Uterus (tissue), 2 donors: ENCODE results near the gene STAT1.

Experiments
- CTCF ChIP-seq, 4 experiments: fragments of 200-600 bp in 2 of 4; fragments of 450-650 bp in 2 of 4; sonication (generic) in 2 of 4; IDR thresholded peaks; one replicate each; pipeline ENCODE4 v1.5.1; 2016 to 2019; ENCODE audit warnings: antibody characterized with exemption in 4 of 4, mild to moderate bottlenecking in 2 of 4, moderate library complexity in 1 of 4
- POLR2A ChIP-seq, 2 donors: fragments of 450-650 bp; IDR thresholded peaks; one replicate each; pipeline ENCODE4 v1.6.1; 2016; ENCODE audit warnings: antibody characterized with exemption in 2 of 2, mild to moderate bottlenecking in 1 of 2, moderate library complexity in 1 of 2

DNA sequence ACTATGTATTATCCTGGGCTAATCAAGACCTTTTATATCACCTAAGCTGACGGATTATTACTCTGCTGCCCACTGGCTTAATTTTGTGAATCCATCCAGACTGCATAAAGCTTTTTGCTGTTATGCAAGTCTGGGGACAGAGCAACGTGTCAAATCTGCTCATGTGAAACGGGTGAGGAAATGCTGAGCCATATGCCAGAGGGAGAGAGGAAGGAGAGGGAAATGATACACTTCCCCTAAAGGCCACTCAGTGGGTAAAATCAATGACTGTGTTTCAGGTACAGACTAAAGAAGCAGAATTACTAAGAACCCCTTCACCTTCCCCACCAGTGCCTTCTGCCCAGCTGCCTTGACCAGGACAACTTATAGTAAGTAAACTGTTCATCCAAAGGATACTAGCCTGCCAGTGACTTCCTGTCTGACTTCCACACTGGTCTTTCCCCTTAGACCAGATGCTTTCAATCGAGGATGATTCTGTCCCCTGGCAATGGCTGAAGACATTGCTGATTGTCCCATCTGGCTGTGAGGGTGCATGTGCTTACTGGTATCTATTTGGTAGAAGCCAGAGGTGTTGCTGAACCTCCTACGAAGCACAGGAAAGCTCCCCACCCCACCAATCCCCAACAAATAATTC lies 43.0 kb downstream of the STAT1 start:
- TF ChIP-seq POLR2A (IDR thresholded peaks at IDR 0.05) = no peak
- TF ChIP-seq CTCF (IDR thresholded peaks at IDR 0.05) = no peak
